Ishikawa (cell line): Measurements from ENCODE around the gene GALNT10.

ENCODE experiments used
- CEBPB ChIP-seq: IDR thresholded peaks from 2 replicates; pipeline ENCODE4 v1.6.1; 2012
- CREB1 ChIP-seq: IDR thresholded peaks from 2 replicates; pipeline ENCODE4 v1.6.1; 2012; ENCODE audit warnings: low read depth
- EGR1 ChIP-seq: IDR thresholded peaks from 2 replicates; pipeline ENCODE4 v1.6.1; 2012
- EP300 ChIP-seq: IDR thresholded peaks from 2 replicates; pipeline ENCODE4 v1.6.1; 2012; ENCODE audit warnings: borderline replicate concordance
- FOXM1 ChIP-seq: IDR thresholded peaks from 2 replicates; pipeline ENCODE4 v1.6.1; 2012; ENCODE audit warnings: low read depth, borderline replicate concordance
- NFIC ChIP-seq: IDR thresholded peaks from 2 replicates; pipeline ENCODE4 v1.6.1; 2012
- RAD21 ChIP-seq: IDR thresholded peaks from 2 replicates; pipeline ENCODE4 v1.6.1; 2012; ENCODE audit warnings: low read depth
- TAF1 ChIP-seq: IDR thresholded peaks from 2 replicates; pipeline ENCODE4 v1.6.1; 2012; ENCODE audit warnings: low read depth, mild to moderate bottlenecking
- TEAD4 ChIP-seq: IDR thresholded peaks from 2 replicates; pipeline ENCODE4 v1.6.1; 2012
- YY1 ChIP-seq: IDR thresholded peaks from 2 replicates; pipeline ENCODE4 v1.6.1; 2012; ENCODE audit warnings: low read depth
- ZBTB7A ChIP-seq: IDR thresholded peaks from 2 replicates; pipeline ENCODE4 v1.6.1; 2012; ENCODE audit warnings: low read depth
- TF ChIP-seq, protein P1 (sequence below): IDR thresholded peaks from 2 replicates; pipeline ENCODE4 v1.6.1; 2012
- TF ChIP-seq, protein P2 (sequence below): IDR thresholded peaks from 2 replicates; pipeline ENCODE4 v1.6.1; 2012; ENCODE audit warnings: low read depth, mild to moderate bottlenecking
- TF ChIP-seq, protein P3 (sequence below): IDR thresholded peaks from 2 replicates; pipeline ENCODE4 v1.6.1; 2012

DNA sequence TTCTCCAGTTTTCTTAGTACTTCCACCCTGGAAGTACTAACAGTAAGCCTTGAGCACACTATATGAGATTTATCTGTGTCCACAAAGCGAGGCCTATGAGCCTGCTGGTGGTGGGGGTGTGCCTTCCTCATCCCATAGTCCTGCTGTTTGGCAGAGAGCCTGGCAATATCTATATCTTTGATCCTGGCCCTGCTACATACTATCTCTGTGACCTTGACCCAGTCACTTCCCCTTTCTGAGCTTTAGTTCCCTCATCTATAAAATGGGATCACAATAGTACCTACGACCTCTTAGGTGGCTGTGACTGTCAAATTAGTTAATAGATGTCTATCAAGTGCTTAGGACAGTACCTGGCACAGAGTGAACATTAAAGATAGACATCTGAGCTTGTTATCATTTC, 140.7 kb downstream of the GALNT10 start:
- TF ChIP-seq CEBPB (no peak), EP300 (no peak), RAD21 (no peak), TAF1 (no peak), FOXM1 (no peak), ZBTB7A (no peak), EGR1 (no peak), YY1 (no peak), NFIC (no peak), TEAD4 (no peak), CREB1 (no peak)
- TF ChIP-seq, protein P1, sequence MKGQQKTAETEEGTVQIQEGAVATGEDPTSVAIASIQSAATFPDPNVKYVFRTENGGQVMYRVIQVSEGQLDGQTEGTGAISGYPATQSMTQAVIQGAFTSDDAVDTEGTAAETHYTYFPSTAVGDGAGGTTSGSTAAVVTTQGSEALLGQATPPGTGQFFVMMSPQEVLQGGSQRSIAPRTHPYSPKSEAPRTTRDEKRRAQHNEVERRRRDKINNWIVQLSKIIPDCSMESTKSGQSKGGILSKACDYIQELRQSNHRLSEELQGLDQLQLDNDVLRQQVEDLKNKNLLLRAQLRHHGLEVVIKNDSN = no peak
- TF ChIP-seq, protein P2, sequence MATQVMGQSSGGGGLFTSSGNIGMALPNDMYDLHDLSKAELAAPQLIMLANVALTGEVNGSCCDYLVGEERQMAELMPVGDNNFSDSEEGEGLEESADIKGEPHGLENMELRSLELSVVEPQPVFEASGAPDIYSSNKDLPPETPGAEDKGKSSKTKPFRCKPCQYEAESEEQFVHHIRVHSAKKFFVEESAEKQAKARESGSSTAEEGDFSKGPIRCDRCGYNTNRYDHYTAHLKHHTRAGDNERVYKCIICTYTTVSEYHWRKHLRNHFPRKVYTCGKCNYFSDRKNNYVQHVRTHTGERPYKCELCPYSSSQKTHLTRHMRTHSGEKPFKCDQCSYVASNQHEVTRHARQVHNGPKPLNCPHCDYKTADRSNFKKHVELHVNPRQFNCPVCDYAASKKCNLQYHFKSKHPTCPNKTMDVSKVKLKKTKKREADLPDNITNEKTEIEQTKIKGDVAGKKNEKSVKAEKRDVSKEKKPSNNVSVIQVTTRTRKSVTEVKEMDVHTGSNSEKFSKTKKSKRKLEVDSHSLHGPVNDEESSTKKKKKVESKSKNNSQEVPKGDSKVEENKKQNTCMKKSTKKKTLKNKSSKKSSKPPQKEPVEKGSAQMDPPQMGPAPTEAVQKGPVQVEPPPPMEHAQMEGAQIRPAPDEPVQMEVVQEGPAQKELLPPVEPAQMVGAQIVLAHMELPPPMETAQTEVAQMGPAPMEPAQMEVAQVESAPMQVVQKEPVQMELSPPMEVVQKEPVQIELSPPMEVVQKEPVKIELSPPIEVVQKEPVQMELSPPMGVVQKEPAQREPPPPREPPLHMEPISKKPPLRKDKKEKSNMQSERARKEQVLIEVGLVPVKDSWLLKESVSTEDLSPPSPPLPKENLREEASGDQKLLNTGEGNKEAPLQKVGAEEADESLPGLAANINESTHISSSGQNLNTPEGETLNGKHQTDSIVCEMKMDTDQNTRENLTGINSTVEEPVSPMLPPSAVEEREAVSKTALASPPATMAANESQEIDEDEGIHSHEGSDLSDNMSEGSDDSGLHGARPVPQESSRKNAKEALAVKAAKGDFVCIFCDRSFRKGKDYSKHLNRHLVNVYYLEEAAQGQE = no peak
- TF ChIP-seq, protein P3, sequence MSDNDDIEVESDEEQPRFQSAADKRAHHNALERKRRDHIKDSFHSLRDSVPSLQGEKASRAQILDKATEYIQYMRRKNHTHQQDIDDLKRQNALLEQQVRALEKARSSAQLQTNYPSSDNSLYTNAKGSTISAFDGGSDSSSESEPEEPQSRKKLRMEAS = no peak
